Esophagus squamous epithelium (tissue), 5 donors: Measurements from ENCODE around the gene ELK3. TPM values are rescaled to one million over a fixed set of nuclear protein-coding genes. Genes with fewer than 3 reads are reported as not detected.

ENCODE experiments used
- DNase-seq: peaks from one replicate; lab custom pipeline; 2025; lab: John Stamatoyannopoulos, UW
- H3K27ac ChIP-seq, 4 donors: fragments of 200-600 bp; sonication (generic); one replicate each; pipeline ENCODE4 v1.5.1; 2016 to 2019; ENCODE audit warnings: mild to moderate bottlenecking in 1 of 4
- H3K27me3 ChIP-seq, 4 donors: fragments of 200-600 bp; sonication (generic); 1 replicate in 3 of 4; 2 replicates in 1 of 4; pipeline versions ENCODE4 v1.5.1 to v1.6.0; 2017 to 2021; ENCODE audit warnings: antibody characterized with exemption in 1 of 4
- H3K36me3 ChIP-seq, 3 donors: fragments of 200-600 bp; sonication (generic); one replicate each; pipeline ENCODE4 v1.5.1; 2016 to 2019
- H3K4me1 ChIP-seq, 3 donors: fragments of 200-600 bp; sonication (generic); one replicate each; pipeline ENCODE4 v1.5.1; 2017 to 2019
- H3K4me3 ChIP-seq, 4 donors: fragments of 200-600 bp; sonication (generic); 1 replicate in 3 of 4; 2 replicates in 1 of 4; pipeline ENCODE4 v1.5.1; 2016 to 2019; ENCODE audit warnings: mild to moderate bottlenecking in 2 of 4, moderate library complexity in 1 of 4
- H3K9me3 ChIP-seq, 3 donors: fragments of 200-600 bp; sonication (generic); one replicate each; pipeline ENCODE4 v1.5.1; 2016 to 2019
- POLR2A ChIP-seq, 4 donors: fragments of 450-650 bp; IDR thresholded peaks; one replicate each; pipeline ENCODE4 v1.6.1; 2017; ENCODE audit warnings: antibody characterized with exemption in 4 of 4, mild to moderate bottlenecking in 4 of 4, moderate library complexity in 3 of 4
- WGBS, 2 donors: methylation state at CpG; one replicate each; pipeline ENCODE4 v1.1.5; 2018; 5-methylcytosine and 5-hydroxymethylcytosine counted together
- intact Hi-C: fragments of 100-400 bp; cut with DNase I; formaldehyde crosslinking; loops from one replicate; pipeline ENCODE4 v1.15.0; 2022
- total RNA-seq, 4 donors: library from RNA; depleted of rRNA; stranded (reverse); fragments of >200 nt; gene quantifications; one replicate each; pipeline ENCODE4 v1.1.0, GENCODE V29; 2016
- TF ChIP-seq, protein P1 (sequence below), 6 experiments: fragments of 450-650 bp in 4 of 6; fragments of 200-600 bp in 2 of 6; sonication (generic) in 2 of 6; IDR thresholded peaks; one replicate each; pipeline ENCODE4 v1.5.1; 2016 to 2019; ENCODE audit warnings: antibody characterized with exemption in 6 of 6, mild to moderate bottlenecking in 4 of 6, moderate library complexity in 4 of 6
- donor health status: DM: yes; HTN: yes; CAD: no.

ELK3 gene
- total RNA-seq, 4 donors from 2014 or later = 24.8 to 44.0 (median 34.8) TPM

DNA sequence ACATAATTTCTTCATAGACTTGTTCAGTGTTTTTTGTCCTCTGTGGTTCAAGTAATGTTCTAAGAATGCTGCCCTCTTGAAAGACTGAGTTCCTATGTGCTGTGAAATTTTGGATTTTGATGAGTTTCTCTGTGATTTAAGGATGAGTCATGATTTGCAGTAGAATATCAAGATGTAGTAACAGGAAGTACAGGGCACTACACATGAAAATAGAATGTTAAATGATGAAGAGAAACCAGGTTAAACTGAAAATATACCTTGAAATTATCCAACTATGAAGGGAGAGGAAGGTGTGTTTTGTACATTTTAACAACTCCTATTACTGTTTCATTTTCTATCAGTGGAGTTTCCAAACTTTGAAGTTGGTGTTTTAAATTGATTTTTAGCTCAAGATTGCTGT lies 4.8 kb downstream of the ELK3 start:
- peaks cover 18 to 65% (median 31%) of the 10 kb centered on the region in 3 donors for H3K4me1 ChIP-seq
- peaks cover 0 to 11% (median 0%) of the 10 kb centered on the region in 3 donors for H3K36me3 ChIP-seq
- no peak for DNase-seq
- TF ChIP-seq, protein P1, sequence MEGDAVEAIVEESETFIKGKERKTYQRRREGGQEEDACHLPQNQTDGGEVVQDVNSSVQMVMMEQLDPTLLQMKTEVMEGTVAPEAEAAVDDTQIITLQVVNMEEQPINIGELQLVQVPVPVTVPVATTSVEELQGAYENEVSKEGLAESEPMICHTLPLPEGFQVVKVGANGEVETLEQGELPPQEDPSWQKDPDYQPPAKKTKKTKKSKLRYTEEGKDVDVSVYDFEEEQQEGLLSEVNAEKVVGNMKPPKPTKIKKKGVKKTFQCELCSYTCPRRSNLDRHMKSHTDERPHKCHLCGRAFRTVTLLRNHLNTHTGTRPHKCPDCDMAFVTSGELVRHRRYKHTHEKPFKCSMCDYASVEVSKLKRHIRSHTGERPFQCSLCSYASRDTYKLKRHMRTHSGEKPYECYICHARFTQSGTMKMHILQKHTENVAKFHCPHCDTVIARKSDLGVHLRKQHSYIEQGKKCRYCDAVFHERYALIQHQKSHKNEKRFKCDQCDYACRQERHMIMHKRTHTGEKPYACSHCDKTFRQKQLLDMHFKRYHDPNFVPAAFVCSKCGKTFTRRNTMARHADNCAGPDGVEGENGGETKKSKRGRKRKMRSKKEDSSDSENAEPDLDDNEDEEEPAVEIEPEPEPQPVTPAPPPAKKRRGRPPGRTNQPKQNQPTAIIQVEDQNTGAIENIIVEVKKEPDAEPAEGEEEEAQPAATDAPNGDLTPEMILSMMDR (IDR thresholded peaks at IDR 0.05) = no peak
- no peak for TF ChIP-seq POLR2A (IDR thresholded peaks at IDR 0.05)
- peak overlapping the region; percentile 76 to 93 (median 90) for H3K27ac ChIP-seq
- no peaks in the 10 kb centered on the region for H3K27me3 ChIP-seq
- intact Hi-C loops = no loop called here
- H3K4me3 ChIP-seq = no peak overlapping the region
- H3K9me3 ChIP-seq = no peaks in the 10 kb centered on the region

DNA sequence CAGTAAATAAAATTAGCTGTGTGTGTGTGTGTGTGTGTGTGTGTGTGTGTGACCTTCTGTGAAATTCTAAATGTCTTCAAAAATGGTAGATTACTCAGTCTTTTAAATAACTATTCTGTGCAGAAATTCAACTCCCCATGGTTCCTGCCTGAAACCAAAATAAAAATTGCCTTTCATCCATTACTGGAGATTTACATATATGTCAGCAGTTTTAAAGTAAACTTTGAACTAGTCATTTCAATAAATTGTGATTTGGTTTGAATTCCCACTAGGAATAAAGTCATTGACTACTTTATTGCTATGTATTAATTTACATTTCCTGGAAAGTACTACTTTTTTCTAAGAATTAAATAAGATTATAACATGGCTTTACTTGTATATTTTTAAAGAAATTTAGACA lies 5.3 kb downstream of the ELK3 start:
- H3K27me3 ChIP-seq = no peaks in the 10 kb centered on the region
- peak overlapping the region; percentile 76 to 93 (median 90) for H3K27ac ChIP-seq
- no peak overlapping the region for H3K4me3 ChIP-seq
- H3K4me1 ChIP-seq = peaks cover 18 to 69% (median 31%) of the 10 kb centered on the region in 3 donors
- peaks cover 0 to 11% (median 0%) of the 10 kb centered on the region in 3 donors for H3K36me3 ChIP-seq
- no peak for TF ChIP-seq POLR2A (IDR thresholded peaks at IDR 0.05)
- TF ChIP-seq, protein P1 (IDR thresholded peaks at IDR 0.05) = no peak
- H3K9me3 ChIP-seq = no peaks in the 10 kb centered on the region
- no peak for DNase-seq
- intact Hi-C loops = no loop called here

DNA sequence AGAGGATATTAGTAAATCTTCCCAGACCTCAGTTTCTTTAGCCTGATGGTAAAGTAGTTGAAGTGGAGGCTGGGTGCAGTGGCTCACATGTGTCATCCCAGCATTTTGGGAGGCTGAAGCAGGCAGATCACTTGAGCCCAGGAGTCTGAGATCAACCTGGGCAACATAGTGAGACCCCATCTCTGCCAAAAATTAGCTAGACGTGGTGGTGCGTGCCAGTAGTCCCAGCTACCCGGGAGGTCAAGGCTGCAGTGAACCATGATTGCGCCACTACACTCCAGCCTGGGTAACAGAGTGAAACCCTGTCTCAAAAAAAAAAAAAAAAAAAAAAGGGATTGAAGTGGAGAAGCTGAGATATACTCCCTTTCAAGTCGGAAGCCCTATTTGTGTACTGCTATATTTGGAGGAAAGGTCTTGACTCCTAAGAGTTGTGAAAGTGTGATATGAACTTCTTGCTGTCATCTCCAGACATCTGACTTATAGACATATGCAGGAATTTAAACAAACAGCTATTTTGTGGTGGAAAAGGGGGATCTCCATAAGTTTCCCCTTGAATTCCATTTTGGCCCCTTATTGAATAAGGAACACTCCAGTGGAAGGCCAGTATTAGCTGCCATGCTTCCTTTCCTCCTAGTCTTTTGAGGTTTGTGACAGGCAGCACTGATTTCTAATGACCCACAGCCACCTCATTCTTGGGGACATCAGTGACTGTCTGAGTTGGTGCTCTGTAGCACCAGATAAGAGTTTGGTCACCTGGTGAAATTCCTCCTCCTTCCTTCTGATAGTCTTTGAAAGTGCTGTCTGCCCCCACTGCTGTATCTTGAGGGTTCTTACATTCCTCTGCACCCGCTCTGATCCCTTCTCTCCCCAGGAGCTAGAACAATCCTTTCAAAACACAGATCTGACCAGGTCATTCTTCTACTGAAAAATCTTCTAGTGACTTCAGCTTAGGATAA lies 7.4 kb downstream of the ELK3 start:
- WGBS, 2 donors = 85 to 91% methylated on average over 5 to 6 of the region's 6 CpGs
- intact Hi-C loops = no loop called here
- no peak for DNase-seq
- Histone ChIP-seq H3K27ac (no peak overlapping the region), H3K36me3 (peaks cover 0 to 11% (median 0%) of the 10 kb centered on the region in 3 donors), H3K4me1 (peaks cover 16 to 80% (median 29%) of the 10 kb centered on the region in 3 donors), H3K27me3 (no peaks in the 10 kb centered on the region), H3K4me3 (no peak overlapping the region), H3K9me3 (no peaks in the 10 kb centered on the region)
- no peak for TF ChIP-seq POLR2A (IDR thresholded peaks at IDR 0.05)

DNA sequence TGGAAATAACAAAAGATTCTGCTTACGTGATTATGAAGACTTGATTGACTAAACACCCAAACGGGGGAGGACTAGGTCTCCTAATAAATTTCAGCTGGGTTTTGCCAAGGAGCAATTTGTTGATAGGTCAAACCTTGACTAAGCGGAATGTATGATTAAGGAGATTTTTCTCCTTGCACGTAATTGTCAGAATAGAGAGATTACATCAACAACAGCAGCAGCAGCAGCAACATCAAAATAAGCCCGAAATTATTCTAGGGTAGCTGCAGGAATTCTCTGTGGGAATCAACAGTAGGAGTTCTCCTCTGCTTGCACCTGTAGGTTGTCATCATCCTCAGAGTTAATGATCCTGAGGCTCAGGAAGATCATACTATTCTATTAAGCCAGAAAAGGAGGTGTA lies 10.2 kb downstream of the ELK3 start:
- Histone ChIP-seq H3K36me3 (peaks cover 0 to 11% (median 0%) of the 10 kb centered on the region in 3 donors), H3K27ac (peak overlapping the region in 2 of 4 donors; percentile 29 to 44), H3K9me3 (no peaks in the 10 kb centered on the region), H3K4me1 (peaks cover 7 to 80% (median 23%) of the 10 kb centered on the region in 3 donors), H3K27me3 (no peaks in the 10 kb centered on the region), H3K4me3 (no peak overlapping the region)
- DNase-seq = no peak
- 78 to 93% methylated on average over 5 of the region's 5 CpGs for WGBS, 2 donors
- TF ChIP-seq, protein P1 (IDR thresholded peaks at IDR 0.05) = no peak
- intact Hi-C loops = no loop called here

DNA sequence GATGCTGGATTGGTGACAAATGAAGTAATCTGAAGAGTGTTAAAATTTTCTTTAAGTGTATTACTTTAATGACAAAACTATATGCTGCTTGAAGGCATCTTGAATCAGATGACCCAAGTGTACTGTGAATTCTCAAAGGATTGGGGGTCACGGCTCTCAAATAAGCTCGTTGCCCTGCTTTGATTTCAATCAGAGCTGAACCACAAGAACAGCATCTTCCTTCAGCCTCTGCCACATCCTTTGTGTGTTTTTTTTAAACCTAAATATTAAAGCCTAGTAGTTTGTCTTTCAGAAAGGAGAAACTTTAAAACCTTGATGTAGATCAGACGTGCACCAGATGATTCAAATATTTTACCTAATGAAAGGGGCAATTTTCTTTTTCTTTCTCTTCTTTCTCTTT lies 11.7 kb downstream of the ELK3 start:
- intact Hi-C loops = no loop called here
- no peak for DNase-seq
- H3K4me1 ChIP-seq = peaks cover 16 to 87% (median 35%) of the 10 kb centered on the region in 3 donors

More for the DNA sequence above, 11.7 kb downstream of the ELK3 start:
- Histone ChIP-seq H3K36me3 (peaks cover 0 to 11% (median 0%) of the 10 kb centered on the region in 3 donors), H3K4me3 (no peak overlapping the region), H3K27me3 (no peaks in the 10 kb centered on the region), H3K27ac (peak overlapping the region in 3 of 4 donors; percentile 29 to 44 (median 30)), H3K9me3 (no peaks in the 10 kb centered on the region)
- TF ChIP-seq POLR2A (IDR thresholded peaks at IDR 0.05) = no peak
- TF ChIP-seq, protein P1 (IDR thresholded peaks at IDR 0.05) = no peak
- 41 to 67% methylated on average over 3 of the region's 3 CpGs for WGBS, 2 donors
